HG03097 (cell line): Measurements from ENCODE around the gene DCD.
"Not testable (repeated sequence)": the region's sequence is repeated elsewhere in the genome, so short reads cannot be mapped to it uniquely, and the experiment has no call there.

ENCODE experiments used
- ATAC-seq: cut with Tn5 transposase; IDR thresholded peaks from one replicate; pipeline ENCODE4 v1.9.1; 2021; ENCODE audit not compliant: unreplicated experiment, low FRiP score

The DCD gene

GRCh38 chr12:54657105-54657607 is 9.0 kb upstream of the DCD start:
- no peak for ATAC-seq

- no peak for ATAC-seq
These were observed 6.8 kb upstream of the DCD start for GRCh38 chr12:54654926-54655325.

DNA sequence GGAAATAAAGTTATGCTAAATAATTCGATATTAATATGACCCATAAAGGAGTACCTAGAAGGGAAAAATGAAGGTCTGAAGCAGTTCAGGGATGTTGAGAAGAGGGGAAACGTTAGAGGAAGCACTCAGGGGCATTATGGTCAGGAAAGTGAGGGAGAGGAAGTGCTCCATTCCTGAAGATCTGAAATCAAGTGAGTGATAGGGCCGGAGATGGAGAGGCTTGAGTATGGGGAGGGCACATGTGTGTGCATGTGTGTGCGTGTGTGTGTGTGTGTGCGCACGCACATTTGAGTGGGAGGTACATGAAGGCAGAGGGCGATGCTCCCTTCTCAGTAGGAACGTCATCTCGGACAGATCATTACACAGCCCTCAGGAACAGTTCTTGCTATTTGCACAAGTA is 4.9 kb upstream of the DCD start:
- ATAC-seq = no peak

DNA sequence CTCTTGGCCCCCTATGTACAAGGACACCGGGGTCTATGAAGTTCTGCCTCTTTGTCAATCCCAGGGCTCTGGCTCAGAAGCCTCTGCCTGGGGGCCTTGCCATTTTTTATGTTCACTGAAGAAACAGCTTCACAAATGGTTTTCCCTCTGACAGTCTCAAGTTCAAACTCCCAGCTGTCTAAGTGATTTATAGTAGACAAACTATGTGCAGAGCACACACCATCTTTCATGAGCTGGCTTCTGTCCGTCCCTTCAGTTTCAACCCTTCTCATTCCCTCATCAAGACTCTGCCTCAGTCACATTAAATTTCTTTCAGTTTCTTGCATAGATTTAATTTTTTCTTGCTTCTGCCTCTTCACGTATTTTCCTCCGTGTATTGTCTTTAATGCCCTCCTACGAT is 2.7 kb upstream of the DCD start:
- no peak for ATAC-seq

- no peak for ATAC-seq
These were observed 2.2 kb upstream of the DCD start for GRCh38 chr12:54650409-54650808.

- ATAC-seq = no peak
These were observed 1.7 kb upstream of the DCD start for GRCh38 chr12:54649825-54650224.

DNA sequence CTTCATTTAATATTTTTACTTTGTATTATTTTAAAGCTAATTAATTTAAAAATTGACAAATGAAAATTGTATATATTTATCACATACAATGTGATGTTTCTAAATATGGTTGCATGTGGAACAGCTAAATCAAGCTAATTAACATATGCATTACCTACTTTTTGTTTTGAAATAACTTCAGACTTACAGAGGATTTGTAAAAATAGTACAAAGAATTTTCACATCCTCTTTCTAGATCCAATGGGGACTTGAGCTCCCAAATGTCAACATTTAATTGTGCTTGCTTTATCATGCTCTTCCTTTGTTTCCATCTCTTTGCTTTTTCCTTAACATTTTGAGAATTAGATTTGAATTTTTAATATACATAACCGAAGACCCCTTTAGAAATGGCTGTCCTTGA is 6.6 kb downstream of the DCD start:
- ATAC-seq = no peak

GRCh38 chr12:54641089-54641488 is 7.1 kb downstream of the DCD start:
- no peak for ATAC-seq

- ATAC-seq = not testable (repeated sequence)
These were observed 9.1 kb downstream of the DCD start for GRCh38 chr12:54639112-54639511.

- no peak for ATAC-seq
These were observed 13.4 kb downstream of the DCD start, which contains the start of gene LACRT for GRCh38 chr12:54634795-54635194. LACRT (minus strand) TSS chr12:54634895; CDS start chr12:54634841, 54 bp downstream.

DNA sequence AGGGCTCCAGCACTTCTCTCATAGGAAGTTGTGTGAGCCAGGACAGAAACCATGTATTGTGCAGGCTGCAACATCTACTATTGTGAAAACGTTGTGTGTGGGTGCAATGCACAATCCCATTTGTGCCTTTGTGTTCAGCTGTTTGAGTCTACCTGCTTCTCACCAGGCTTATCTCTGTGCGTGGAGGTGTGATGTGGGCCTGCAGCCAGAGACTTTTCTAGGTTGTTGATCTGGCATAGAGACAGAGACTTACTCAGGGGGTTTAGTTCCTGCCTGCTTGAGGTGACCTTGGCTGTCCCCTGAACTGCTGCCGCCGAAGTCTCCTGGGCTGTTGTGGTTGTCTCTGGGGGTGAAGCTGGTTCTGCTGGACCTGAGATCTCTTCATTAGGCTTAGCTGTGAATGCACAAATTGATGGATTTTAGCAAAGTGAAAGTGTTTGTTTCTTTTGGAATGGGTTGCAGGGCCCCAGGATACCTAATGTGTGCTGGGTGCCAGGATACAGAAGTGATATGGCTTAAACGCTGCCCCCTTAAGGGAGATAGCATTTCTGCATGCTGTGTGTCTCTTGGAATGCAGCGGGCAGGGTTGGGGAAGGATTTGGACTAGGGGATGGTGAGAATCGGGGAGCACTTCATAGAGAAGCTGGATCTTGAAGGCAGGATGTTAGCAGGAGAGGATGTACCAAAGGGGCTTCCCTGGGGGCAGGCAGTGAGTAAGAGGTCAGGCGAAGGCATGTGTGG is 16.0 kb downstream of the DCD start:
- no peak for ATAC-seq

DNA sequence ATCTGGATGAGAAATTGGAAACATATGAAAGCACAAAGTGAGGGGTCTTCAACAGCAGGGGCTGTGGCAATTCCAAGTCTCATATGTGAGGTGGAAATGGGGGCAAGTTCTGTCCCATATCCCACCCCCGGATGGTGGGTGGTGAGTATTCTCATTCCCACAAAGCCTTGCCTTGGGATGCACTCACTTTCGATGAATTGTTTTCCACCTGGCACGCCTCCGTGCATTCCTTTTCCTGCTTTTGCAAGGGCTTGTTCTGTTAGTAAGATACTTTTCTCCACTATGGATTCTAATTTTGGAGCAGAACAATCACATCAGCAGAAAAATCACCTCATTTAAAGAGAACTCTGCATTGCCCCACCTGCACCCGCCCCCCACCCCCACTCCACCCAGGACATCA is 16.6 kb downstream of the DCD start:
- no peak for ATAC-seq

DNA sequence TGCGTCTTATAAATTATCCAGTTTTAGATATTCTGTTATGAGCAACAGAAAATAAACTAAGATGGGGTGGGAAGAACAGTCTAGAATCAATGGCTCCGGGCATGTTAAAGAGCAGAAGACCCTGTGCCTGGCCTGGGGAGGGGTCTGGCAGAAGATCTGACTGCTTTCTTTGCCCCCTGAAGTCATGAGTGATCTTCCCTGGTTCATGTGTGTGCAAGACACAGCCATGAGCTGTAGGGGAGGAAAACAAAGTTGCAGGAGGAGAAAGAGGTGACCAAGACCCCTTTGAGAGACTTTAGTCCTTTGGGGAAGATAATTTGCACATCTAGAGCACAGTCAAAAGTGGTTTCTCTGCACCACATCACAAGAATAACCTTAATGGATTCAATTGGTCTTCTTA is 18.2 kb downstream of the DCD start:
- ATAC-seq = no peak

DNA sequence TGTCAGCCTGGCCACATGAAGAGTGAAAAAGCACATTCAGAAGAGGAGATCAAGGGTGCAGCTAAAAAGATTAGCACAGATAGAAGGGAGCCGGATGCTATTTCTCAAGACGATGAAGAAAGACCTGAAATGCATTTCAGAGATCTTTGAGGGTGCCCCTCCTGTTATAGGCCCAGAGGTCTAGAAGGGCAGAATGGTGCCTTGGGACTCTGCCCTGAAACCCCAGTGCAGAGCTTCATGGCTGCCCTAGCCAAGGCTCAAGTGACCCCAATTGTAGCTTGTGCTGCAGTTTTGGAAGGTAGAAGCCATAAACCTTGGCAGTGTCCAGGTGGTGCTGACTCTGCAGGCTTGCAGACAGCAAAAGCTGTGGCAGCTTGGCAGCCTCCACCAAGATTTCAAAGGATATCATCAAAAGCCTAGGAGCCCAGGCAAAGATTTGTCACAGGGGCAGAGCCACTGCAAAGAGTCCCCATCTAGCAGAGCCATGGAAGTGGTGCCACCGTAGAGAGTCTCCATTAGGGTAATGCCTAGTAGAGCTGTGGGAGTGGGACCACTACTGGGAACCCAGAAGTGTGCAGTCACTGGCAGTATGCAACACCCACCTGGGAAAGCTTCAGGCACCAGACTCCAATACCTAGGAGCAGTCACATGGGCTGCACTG is 19.8 kb downstream of the DCD start:
- ATAC-seq = no peak

DNA sequence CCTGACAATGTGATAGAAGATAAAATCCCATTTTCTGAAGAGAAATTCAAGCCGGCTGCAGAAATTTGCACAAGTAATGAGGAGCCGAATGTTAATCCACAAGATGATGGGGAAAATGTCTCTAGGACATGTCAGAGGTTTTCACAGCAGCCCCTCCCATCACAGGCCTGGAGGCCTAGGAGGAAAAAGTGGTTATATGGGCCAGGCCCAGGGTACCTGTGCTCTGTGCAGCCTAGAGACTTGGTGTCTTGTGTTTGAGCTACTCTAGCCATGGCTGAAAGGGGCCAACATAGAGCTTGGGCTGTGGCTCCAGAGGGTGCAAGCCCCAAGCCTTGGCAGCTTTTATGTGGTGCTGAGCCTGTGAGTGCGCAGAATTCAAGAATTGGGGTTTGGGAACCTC is 20.9 kb downstream of the DCD start:
- ATAC-seq = no peak

GRCh38 chr12:54625598-54625997 is 22.6 kb downstream of the DCD start:
- no peak for ATAC-seq

DNA sequence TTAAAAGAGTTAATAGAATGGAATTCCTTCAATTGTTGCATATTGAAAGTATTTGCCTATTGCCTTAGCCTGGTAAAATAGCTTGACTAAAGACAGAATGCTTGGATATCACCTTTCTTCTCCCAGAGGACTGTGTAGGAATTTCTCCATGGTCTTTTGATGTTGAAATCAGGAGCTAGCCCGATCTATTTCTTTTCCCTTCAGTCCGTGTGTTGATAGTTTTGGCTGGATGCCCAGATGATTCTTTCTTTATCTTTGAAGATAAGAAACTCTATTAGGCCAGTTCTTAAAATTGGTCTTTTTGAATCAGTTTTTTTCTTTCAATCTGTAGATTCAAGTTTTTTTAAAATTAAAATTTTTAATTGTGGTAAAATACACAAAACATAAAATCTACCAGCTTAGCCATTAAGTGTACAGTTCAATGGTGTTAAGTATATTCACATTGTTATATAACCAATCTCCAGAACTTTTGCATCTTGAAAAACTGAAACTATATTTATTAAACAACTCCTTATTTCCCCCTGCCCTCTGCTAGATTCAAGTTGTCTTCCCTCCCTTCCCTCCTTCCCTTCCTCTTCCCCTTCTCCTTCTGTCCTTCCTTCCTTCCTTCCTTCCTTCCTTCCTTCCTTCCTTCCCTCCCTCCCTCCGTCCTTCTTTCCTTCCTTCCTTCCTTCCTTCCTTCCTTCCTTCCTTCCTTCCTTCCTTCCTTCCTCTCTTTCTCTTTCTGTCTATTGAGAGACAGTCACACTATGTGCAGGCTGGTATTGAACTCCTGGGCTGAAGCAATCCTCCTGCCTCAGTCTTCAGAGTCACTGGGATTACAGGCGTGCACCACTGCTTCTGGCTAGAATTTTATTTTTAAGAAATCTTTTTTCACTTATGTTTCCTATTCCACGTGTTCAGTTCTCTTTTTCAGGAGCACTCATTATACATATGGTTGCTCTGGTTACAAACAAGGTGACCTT is 23.6 kb downstream of the DCD start:
- no peak for ATAC-seq

DNA sequence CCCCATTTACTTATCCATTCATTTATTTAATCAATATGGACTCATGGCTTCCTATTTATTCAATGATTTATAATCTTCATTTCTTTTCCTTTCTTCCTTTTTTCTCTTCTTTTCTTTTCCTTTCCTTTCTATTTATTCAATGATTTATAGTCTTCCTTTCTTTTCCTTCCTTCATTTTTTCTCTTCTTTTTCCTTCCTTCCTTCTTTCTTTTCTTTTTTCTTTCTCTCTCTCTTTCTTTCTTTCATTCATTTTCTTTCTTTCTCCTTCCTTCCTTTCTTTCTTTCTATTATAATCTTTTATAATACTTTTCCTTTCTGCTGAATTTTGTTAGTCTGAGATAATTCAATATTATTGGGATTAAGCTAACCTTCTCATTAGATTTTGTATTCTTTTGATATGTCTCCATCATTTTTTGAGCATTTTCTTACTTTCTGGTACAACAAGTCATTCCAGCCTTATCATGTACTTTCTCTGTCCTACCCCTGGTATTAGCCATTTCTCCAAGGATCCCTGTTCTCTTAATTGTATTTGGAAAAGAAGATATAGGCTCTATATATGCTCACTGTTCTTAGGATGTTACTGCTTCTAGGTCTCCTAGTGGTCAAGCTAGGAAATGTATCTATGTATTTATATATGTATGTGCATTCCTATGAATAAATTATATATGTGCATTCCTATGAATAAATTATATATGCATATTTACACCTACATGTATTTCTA is 25.5 kb downstream of the DCD start:
- no peak for ATAC-seq

DNA sequence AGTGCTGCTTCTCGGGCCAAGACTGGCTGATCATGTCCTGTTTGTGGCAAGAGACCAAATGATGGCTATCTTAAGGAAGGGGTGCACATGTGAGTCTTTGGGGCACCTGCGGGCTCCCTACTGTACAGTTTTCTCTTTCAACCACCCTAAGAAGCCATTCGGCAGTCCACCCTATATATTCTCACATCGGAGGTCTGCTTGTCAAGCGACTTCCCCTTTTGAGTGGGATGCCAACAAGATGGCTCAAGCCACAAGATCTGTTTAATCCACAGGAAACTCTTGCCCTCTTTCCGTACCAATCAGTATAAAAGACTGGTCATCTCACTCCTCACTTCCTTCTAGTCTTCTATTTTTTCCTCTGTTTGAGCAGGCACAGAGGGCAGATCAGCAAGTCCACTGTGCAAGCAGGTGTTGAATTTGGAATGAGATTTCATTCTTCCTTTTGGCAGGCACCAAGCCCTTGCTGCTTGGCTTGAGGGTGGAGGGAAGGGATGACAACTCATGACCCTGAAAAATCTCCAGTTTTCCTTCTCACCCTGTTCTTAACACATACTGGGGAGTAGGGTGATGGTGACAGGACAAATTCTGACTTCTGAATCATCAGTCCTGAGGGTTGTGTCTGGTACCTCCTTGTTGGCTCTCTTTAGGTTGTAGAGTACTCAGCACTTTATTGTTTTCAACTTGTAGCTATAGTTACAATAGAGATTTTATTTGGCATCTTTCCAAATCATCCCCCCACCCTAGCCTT is 31.1 kb downstream of the DCD start:
- no peak for ATAC-seq
